ENCODE measurements around the gene TAF15.

Gene TAF15

GRCh38 chr17:35812456-35812855 lies 3.2 kb downstream of the TAF15 start:
- Histone ChIP-seq H3K4me3 (ENCODE audit: low read depth, low read length) (no peak overlapping the region), H3K9me3 (ENCODE audit: severe bottlenecking) (no peaks in the 10 kb centered on the region), H3K36me3 (peaks cover 40% of the 10 kb centered on the region), H3K27me3 (ENCODE audit: insufficient read depth, low read depth, severe bottlenecking) (no peaks in the 10 kb centered on the region), H3K27ac (no peak overlapping the region)
- TF ChIP-seq CTCF (IDR thresholded peaks at IDR 0.05; ENCODE audit: low read depth, low read length), result no peak
- DNase-seq, result no peak

- TF ChIP-seq CTCF (IDR thresholded peaks at IDR 0.05; ENCODE audit: low read depth, low read length), result no peak
- no peak overlapping the region for H3K27ac ChIP-seq
- no peaks in the 10 kb centered on the region for H3K27me3 ChIP-seq (ENCODE audit: insufficient read depth, low read depth, severe bottlenecking)
- peaks cover 65% of the 10 kb centered on the region for H3K36me3 ChIP-seq
- H3K4me3 ChIP-seq (ENCODE audit: low read depth, low read length), result no peak overlapping the region
- no peak for DNase-seq
- H3K9me3 ChIP-seq (ENCODE audit: severe bottlenecking), result no peaks in the 10 kb centered on the region
Observed at GRCh38 chr17:35816723-35817122, 7.4 kb downstream of the TAF15 start.

GRCh38 chr17:35817196-35817595 lies 7.9 kb downstream of the TAF15 start:
- Histone ChIP-seq H3K36me3 (peaks cover 61% of the 10 kb centered on the region), H3K4me3 (ENCODE audit: low read depth, low read length) (no peak overlapping the region), H3K27ac (no peak overlapping the region), H3K9me3 (ENCODE audit: severe bottlenecking) (no peaks in the 10 kb centered on the region), H3K27me3 (ENCODE audit: insufficient read depth, low read depth, severe bottlenecking) (no peaks in the 10 kb centered on the region)
- DNase-seq, result no peak
- TF ChIP-seq CTCF (IDR thresholded peaks at IDR 0.05; ENCODE audit: low read depth, low read length), result no peak

GRCh38 chr17:35819455-35819854 lies 10.2 kb downstream of the TAF15 start:
- H3K36me3 ChIP-seq, result peaks cover 76% of the 10 kb centered on the region
- H3K4me3 ChIP-seq (ENCODE audit: low read depth, low read length), result no peak overlapping the region
- no peak overlapping the region for H3K27ac ChIP-seq
- no peak for DNase-seq
- H3K27me3 ChIP-seq (ENCODE audit: insufficient read depth, low read depth, severe bottlenecking), result no peaks in the 10 kb centered on the region
- H3K9me3 ChIP-seq (ENCODE audit: severe bottlenecking), result no peaks in the 10 kb centered on the region
- no peak for TF ChIP-seq CTCF (IDR thresholded peaks at IDR 0.05; ENCODE audit: low read depth, low read length)

- Histone ChIP-seq H3K36me3 (peaks cover 89% of the 10 kb centered on the region), H3K27me3 (ENCODE audit: insufficient read depth, low read depth, severe bottlenecking) (no peaks in the 10 kb centered on the region), H3K4me3 (ENCODE audit: low read depth, low read length) (no peak overlapping the region), H3K27ac (no peak overlapping the region), H3K9me3 (ENCODE audit: severe bottlenecking) (no peaks in the 10 kb centered on the region)
- DNase-seq, result no peak
- TF ChIP-seq CTCF (IDR thresholded peaks at IDR 0.05; ENCODE audit: low read depth, low read length), result no peak
Observed at GRCh38 chr17:35821308-35821707, 12.0 kb downstream of the TAF15 start.

GRCh38 chr17:35825206-35825605 lies 15.9 kb downstream of the TAF15 start:
- no peak overlapping the region for H3K4me3 ChIP-seq (ENCODE audit: low read depth, low read length)
- no peak for DNase-seq
- H3K36me3 ChIP-seq, result peaks cover 87% of the 10 kb centered on the region
- no peaks in the 10 kb centered on the region for H3K27me3 ChIP-seq (ENCODE audit: insufficient read depth, low read depth, severe bottlenecking)
- no peak for TF ChIP-seq CTCF (IDR thresholded peaks at IDR 0.05; ENCODE audit: low read depth, low read length)
- no peak overlapping the region for H3K27ac ChIP-seq
- no peaks in the 10 kb centered on the region for H3K9me3 ChIP-seq (ENCODE audit: severe bottlenecking)

Measured in WERI-Rb-1 (cell line).